NCI-H2196 (cell line): Measurements from ENCODE around the gene AVPR1A.

Source experiments
- DNase-seq: peaks from one replicate; lab custom pipeline; 2025; ENCODE audit not compliant: unreplicated experiment; lab: John Stamatoyannopoulos, UW

The AVPR1A gene

GRCh38 chr12:63095369-63095980 lies 55.5 kb downstream of the AVPR1A start:
- DNase-seq: no peak

GRCh38 chr12:63093711-63094110 lies 57.3 kb downstream of the AVPR1A start:
- DNase-seq: no peak

- DNase-seq: no peak
These were observed 57.9 kb downstream of the AVPR1A start for GRCh38 chr12:63093084-63093483.
